GM23338 (cell line): Measurements from ENCODE around the gene MUC7. TPM values are rescaled to one million over a fixed set of nuclear protein-coding genes. Genes with fewer than 3 reads are reported as not detected.

Source experiments
- ATAC-seq: fragments of 200-7000 bp; cut with Tn5 transposase; 3 replicates; pipeline ENCODE4 v1.9.1; 2020
- DNase-seq: peaks from one replicate; pipeline ENCODE4 v3.0.0-alpha.2; 2015; ENCODE audit warnings: low spot score
- H2AFZ ChIP-seq: fragments of 200-600 bp; sonication (generic); 2 replicates; pipeline ENCODE4 v1.8.0; 2016; ENCODE audit warnings: antibody characterized with exemption, mild to moderate bottlenecking, moderate library complexity
- H3F3A ChIP-seq: fragments of 200-600 bp; sonication (generic); replicated peaks from 2 replicates; pipeline ENCODE4 v1.8.0; 2017; ENCODE audit warnings: antibody characterized with exemption, mixed run types, low read depth
- H3K27ac ChIP-seq: fragments of 200-600 bp; sonication (generic); 2 replicates; pipeline ENCODE4 v1.6.1; 2016; ENCODE audit warnings: low read depth
- H3K27me3 ChIP-seq: fragments of 200-600 bp; sonication (generic); 2 replicates; pipeline ENCODE4 v1.8.0; 2016; ENCODE audit warnings: mild to moderate bottlenecking, mixed run types, moderate library complexity; ENCODE audit not compliant: insufficient read depth
- H3K36me3 ChIP-seq: fragments of 200-600 bp; sonication (generic); 2 replicates; pipeline ENCODE4 v1.8.0; 2016; ENCODE audit warnings: mild to moderate bottlenecking; ENCODE audit not compliant: insufficient read depth
- H3K4me1 ChIP-seq: fragments of 200-600 bp; sonication (generic); 2 replicates; pipeline ENCODE4 v1.8.0; 2016; ENCODE audit warnings: mild to moderate bottlenecking, moderate library complexity; ENCODE audit not compliant: insufficient read depth
- H3K4me2 ChIP-seq: fragments of 200-600 bp; sonication (generic); 2 replicates; pipeline ENCODE4 v1.7.1; 2017; ENCODE audit warnings: mixed run types
- H3K4me3 ChIP-seq: fragments of 200-600 bp; sonication (generic); 2 replicates; pipeline ENCODE4 v1.6.1; 2016; ENCODE audit warnings: mixed run types
- H3K79me2 ChIP-seq: fragments of 200-600 bp; sonication (generic); replicated peaks from 2 replicates; pipeline ENCODE4 v1.8.0; 2017; ENCODE audit warnings: mild to moderate bottlenecking; ENCODE audit not compliant: insufficient read depth
- H3K9me2 ChIP-seq: fragments of 200-600 bp; sonication (generic); 2 replicates; pipeline ENCODE4 v1.8.0; 2017; ENCODE audit not compliant: insufficient read depth
- H4K20me1 ChIP-seq: fragments of 200-600 bp; sonication (generic); replicated peaks from 2 replicates; pipeline ENCODE4 v1.8.0; 2017; ENCODE audit warnings: mild to moderate bottlenecking; ENCODE audit not compliant: insufficient read depth
- H3K27ac Mint-ChIP-seq: 2 replicates; pipeline ENCODE4 v1.8.0; 2020; ENCODE audit warnings: inconsistent platforms, mild to moderate bottlenecking, moderate library complexity, mixed read lengths
- H3K27me3 Mint-ChIP-seq: 3 replicates; pipeline ENCODE4 v1.8.0; 2022; ENCODE audit warnings: low read depth, mild to moderate bottlenecking, moderate library complexity, mixed read lengths, inconsistent platforms; ENCODE audit not compliant: insufficient read depth, poor library complexity
- H3K36me3 Mint-ChIP-seq: 3 replicates; pipeline ENCODE4 v1.8.0; 2021; ENCODE audit warnings: low read depth, mild to moderate bottlenecking, inconsistent platforms, moderate library complexity, mixed read lengths
- H3K4me1 Mint-ChIP-seq: 3 replicates; pipeline ENCODE4 v1.8.0; 2020; ENCODE audit warnings: mild to moderate bottlenecking, inconsistent platforms, mixed read lengths
- H3K4me3 Mint-ChIP-seq: 3 replicates; pipeline ENCODE4 v1.8.0; 2021; ENCODE audit warnings: moderate library complexity, mild to moderate bottlenecking, inconsistent platforms, mixed read lengths
- H3K9me3 Mint-ChIP-seq: 3 replicates; pipeline ENCODE4 v1.8.0; 2020; ENCODE audit warnings: moderate library complexity, mild to moderate bottlenecking, inconsistent platforms, mixed read lengths
- CREB1 ChIP-seq: fragments of 250-450 bp; sonication (Bioruptor Pico); IDR thresholded peaks from 2 replicates; pipeline ENCODE4 v1.5.0; 2020; ENCODE audit warnings: low read depth, mild to moderate bottlenecking, moderate library complexity
- ETS1 ChIP-seq: IDR thresholded peaks from 2 replicates; pipeline ENCODE4 v1.6.1; 2016; ENCODE audit warnings: antibody characterized with exemption
- EZH2 ChIP-seq: fragments of 200-600 bp; sonication (generic); IDR thresholded peaks from one replicate; pipeline ENCODE4 v1.8.0; 2017; ENCODE audit warnings: antibody characterized with exemption, mild to moderate bottlenecking, low read depth; ENCODE audit not compliant: unreplicated experiment
- EZH2phosphoT487 ChIP-seq: fragments of 200-600 bp; sonication (generic); IDR thresholded peaks from one replicate; pipeline ENCODE4 v1.8.1; 2018; ENCODE audit warnings: antibody characterized with exemption; ENCODE audit not compliant: unreplicated experiment
- JUNB ChIP-seq: IDR thresholded peaks from one replicate; pipeline ENCODE4 v1.6.1; 2016; ENCODE audit warnings: antibody characterized with exemption; ENCODE audit not compliant: unreplicated experiment
- NANOG ChIP-seq: IDR thresholded peaks from 2 replicates; pipeline ENCODE4 v1.6.1; 2016; ENCODE audit warnings: antibody characterized with exemption, borderline replicate concordance
- POLR2AphosphoS5 ChIP-seq: IDR thresholded peaks from 2 replicates; pipeline ENCODE4 v1.6.1; 2016; ENCODE audit warnings: antibody characterized with exemption, low read depth
- REST ChIP-seq: IDR thresholded peaks from one replicate; pipeline ENCODE4 v1.6.1; 2018; ENCODE audit warnings: antibody characterized with exemption; ENCODE audit not compliant: unreplicated experiment
- ZNF331 ChIP-seq: fragments of 250-450 bp; sonication (Bioruptor Pico); IDR thresholded peaks from 2 replicates; pipeline ENCODE4 v1.5.0; 2020; ENCODE audit warnings: low read depth, mild to moderate bottlenecking, moderate library complexity
- ZNF462 ChIP-seq: fragments of 250-450 bp; sonication (Bioruptor Pico); IDR thresholded peaks from 2 replicates; pipeline ENCODE4 v1.5.0; 2020; ENCODE audit warnings: mild to moderate bottlenecking, moderate library complexity
- polyA plus RNA-seq: library from polyadenylated mRNA; unstranded; fragments of >200 nt; fragmentation: Nextera tagmentation; extraction: Ambion mirVana; gene quantifications from 2 replicates; pipeline ENCODE4 v1.2.1, GENCODE V29; 2016
- total RNA-seq: library from RNA; depleted of rRNA; stranded (reverse); fragments of >200 nt; shearing (Covaris generic); gene quantifications from 2 replicates; pipeline ENCODE4 v1.2.3, GENCODE V29; 2014
- TF ChIP-seq, protein P1 (sequence below), 2 experiments: fragments of 200-600 bp in 1 of 2; sonication (generic) in 1 of 2; conservative IDR thresholded peaks; 2 replicates each; pipeline versions ENCODE4 v1.5.1 to v1.6.1; 2016 to 2017; ENCODE audit warnings: antibody characterized with exemption in 2 of 2, low read depth in 2 of 2, mild to moderate bottlenecking in 2 of 2, moderate library complexity in 1 of 2

The MUC7 gene
- total and polyA plus RNA-seq, 2 experiments from 2014 or later, result not detected

DNA sequence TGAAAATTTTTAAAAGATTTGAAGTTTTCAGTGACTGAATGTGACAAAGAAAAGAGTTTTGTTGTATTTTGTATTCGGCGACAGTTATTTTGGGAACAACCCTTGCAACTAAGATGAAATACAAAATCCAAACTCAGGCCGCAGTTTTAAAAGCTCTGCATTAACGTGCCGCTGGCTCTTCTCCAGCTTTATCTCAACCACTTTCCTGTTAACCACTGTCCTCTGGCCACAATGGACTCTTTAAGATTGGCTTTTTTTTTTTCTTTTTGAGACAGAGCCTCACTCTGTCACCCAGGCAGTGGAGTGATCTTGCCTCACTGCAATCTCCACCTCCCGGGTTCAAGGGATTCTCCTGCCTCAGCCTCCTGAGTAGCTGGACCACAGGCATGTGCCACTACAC is 24.2 kb downstream of the MUC7 start:
- Histone ChIP-seq H3F3A (no peaks in the 10 kb centered on the region), H3K4me2 (no peak overlapping the region), H3K27ac (no peak overlapping the region), H2AFZ (no peak overlapping the region), H3K4me3 (no peak overlapping the region), H3K4me1 (no peaks in the 10 kb centered on the region), H4K20me1 (no peaks in the 10 kb centered on the region), H3K9me2 (0 out of 2 replicates have a peak, but pooled peaks cover 3% of the 10 kb centered on the region), H3K36me3 (no peaks in the 10 kb centered on the region), H3K79me2 (no peaks in the 10 kb centered on the region), H3K27me3 (no peaks in the 10 kb centered on the region)
- H3K36me3 Mint-ChIP-seq, result no peaks in the 10 kb centered on the region
- no peaks in the 10 kb centered on the region for H3K4me1 Mint-ChIP-seq
- no peak for TF ChIP-seq POLR2AphosphoS5
- TF ChIP-seq ZNF462 (CRISPR knock-in tag), result no peak
- TF ChIP-seq, protein P1, sequence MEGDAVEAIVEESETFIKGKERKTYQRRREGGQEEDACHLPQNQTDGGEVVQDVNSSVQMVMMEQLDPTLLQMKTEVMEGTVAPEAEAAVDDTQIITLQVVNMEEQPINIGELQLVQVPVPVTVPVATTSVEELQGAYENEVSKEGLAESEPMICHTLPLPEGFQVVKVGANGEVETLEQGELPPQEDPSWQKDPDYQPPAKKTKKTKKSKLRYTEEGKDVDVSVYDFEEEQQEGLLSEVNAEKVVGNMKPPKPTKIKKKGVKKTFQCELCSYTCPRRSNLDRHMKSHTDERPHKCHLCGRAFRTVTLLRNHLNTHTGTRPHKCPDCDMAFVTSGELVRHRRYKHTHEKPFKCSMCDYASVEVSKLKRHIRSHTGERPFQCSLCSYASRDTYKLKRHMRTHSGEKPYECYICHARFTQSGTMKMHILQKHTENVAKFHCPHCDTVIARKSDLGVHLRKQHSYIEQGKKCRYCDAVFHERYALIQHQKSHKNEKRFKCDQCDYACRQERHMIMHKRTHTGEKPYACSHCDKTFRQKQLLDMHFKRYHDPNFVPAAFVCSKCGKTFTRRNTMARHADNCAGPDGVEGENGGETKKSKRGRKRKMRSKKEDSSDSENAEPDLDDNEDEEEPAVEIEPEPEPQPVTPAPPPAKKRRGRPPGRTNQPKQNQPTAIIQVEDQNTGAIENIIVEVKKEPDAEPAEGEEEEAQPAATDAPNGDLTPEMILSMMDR (conservative IDR thresholded peaks at IDR 0.05; ENCODE audit: low read depth in 2 of 2), result no peak
- TF ChIP-seq JUNB, result no peak
- TF ChIP-seq REST, result no peak
- no peak for TF ChIP-seq EZH2
- TF ChIP-seq EZH2phosphoT487, result no peak
- no peak for TF ChIP-seq ZNF331 (CRISPR knock-in tag)
- TF ChIP-seq ETS1, result no peak
- TF ChIP-seq NANOG, result no peak
- TF ChIP-seq CREB1 (CRISPR knock-in tag), result no peak
- no peaks in the 10 kb centered on the region for H3K9me3 Mint-ChIP-seq
- H3K27ac Mint-ChIP-seq, result no peak overlapping the region
- no peak for DNase-seq
- no peaks in the 10 kb centered on the region for H3K27me3 Mint-ChIP-seq
- no peak for ATAC-seq
- H3K4me3 Mint-ChIP-seq, result no peak overlapping the region
